A549 (cell line): Measurements from ENCODE around the gene COG5. TPM values are rescaled to one million over a fixed set of nuclear protein-coding genes. Genes with fewer than 3 reads are reported as not detected.

ENCODE experiments used
- ATAC-seq, 2 experiments: fragments of 200-7000 bp in 1 of 2; fragments of >200 bp in 1 of 2; cut with Nextera tagmentation in 1 of 2; cut with Tn5 transposase in 1 of 2; 3 replicates each; pipeline versions ENCODE4 v1.8.0 to v1.9.1; 2018 to 2020; ENCODE audit warnings: mild to moderate bottlenecking in 1 of 2, moderate library complexity in 1 of 2
- CTCF ChIA-PET: fragments of 300-600 bp; sonication (Branson Sonifier 250); formaldehyde crosslinking; extraction: SDS; loops from one replicate; lab custom pipeline; 2021; ENCODE audit warnings: antibody characterized with exemption, inconsistent platforms; lab: Yijun Ruan, JAX
- POLR2A ChIA-PET: fragments of 350-600 bp; formaldehyde crosslinking; extraction: SDS; loops from one replicate; lab custom pipeline; 2021; ENCODE audit warnings: antibody characterized with exemption, inconsistent platforms; lab: Yijun Ruan, JAX
- DNase-seq, 2 experiments: peaks; one replicate each; pipeline versions ENCODE4 v3.0.0 to v3.0.0-alpha.2; 2011 to 2016; ENCODE audit warnings: low read depth in 1 of 2, low spot score in 1 of 2
- FAIRE-seq: peaks from 2 replicates; lab custom pipeline; 2011; peaks lifted over from hg19 to GRCh38; lab: Jason Lieb, UNC
- H3K27ac ChIP-seq, 2 experiments: fragments of >200 bp; sonication (Bioruptor Twin); formaldehyde crosslinking; 3 replicates each; pipeline ENCODE4 v1.5.1; 2016 to 2017
- H3K4me1 ChIP-seq: fragments of >200 bp; sonication (Bioruptor Twin); formaldehyde crosslinking; 3 replicates; pipeline ENCODE4 v1.6.1; 2016
- H3K4me2 ChIP-seq: fragments of >200 bp; sonication (Bioruptor Twin); formaldehyde crosslinking; 3 replicates; pipeline ENCODE4 v1.6.1; 2016
- H3K4me3 ChIP-seq: fragments of >200 bp; sonication (Bioruptor Twin); formaldehyde crosslinking; 3 replicates; pipeline ENCODE4 v1.5.1; 2016
- H3K9me3 ChIP-seq: fragments of >200 bp; sonication (Bioruptor Twin); formaldehyde crosslinking; 3 replicates; pipeline ENCODE4 v1.6.1; 2016
- BHLHE40 ChIP-seq: IDR thresholded peaks from 2 replicates; pipeline ENCODE4 v1.6.1; 2012; ENCODE audit warnings: low read depth, low read length, inconsistent platforms
- CEBPB ChIP-seq, 2 experiments: fragments of >200 bp in 1 of 2; sonication (Bioruptor Twin) in 1 of 2; formaldehyde crosslinking in 1 of 2; IDR thresholded peaks; 2 replicates each; pipeline ENCODE4 v1.6.1; 2012 to 2016
- CHD2 ChIP-seq: fragments of 150-350 bp; IDR thresholded peaks from 2 replicates; pipeline ENCODE4 v1.6.1; 2014; ENCODE audit warnings: low read length; ENCODE audit not compliant: partially characterized antibody
- EHMT2 ChIP-seq: fragments of 200-600 bp; sonication (generic); IDR thresholded peaks from 2 replicates; pipeline ENCODE4 v1.6.1; 2016; ENCODE audit warnings: antibody characterized with exemption, low read depth, mild to moderate bottlenecking, moderate library complexity
- EP300 ChIP-seq, 2 experiments: fragments of >200 bp; sonication (Bioruptor Twin); formaldehyde crosslinking; IDR thresholded peaks; 2 replicates in 1 of 2; 3 replicates in 1 of 2; pipeline ENCODE4 v1.6.1; 2016 to 2017
- FOSB ChIP-seq: fragments of 250-450 bp; sonication (Bioruptor Pico); IDR thresholded peaks from 2 replicates; pipeline ENCODE4 v1.5.0; 2020; ENCODE audit warnings: mild to moderate bottlenecking, moderate library complexity
- FOSL2 ChIP-seq, 2 experiments: fragments of 450-650 bp in 1 of 2; fragments of >200 bp in 1 of 2; sonication (Bioruptor Twin) in 1 of 2; formaldehyde crosslinking; IDR thresholded peaks; 2 replicates each; pipeline versions ENCODE4 v1.5.0 to v1.6.1; 2016 to 2020; ENCODE audit warnings: mild to moderate bottlenecking in 1 of 2, moderate library complexity in 1 of 2
- FOXS1 ChIP-seq: fragments of 250-450 bp; sonication (Bioruptor Pico); IDR thresholded peaks from 2 replicates; pipeline ENCODE4 v1.5.0; 2020; ENCODE audit warnings: mild to moderate bottlenecking, moderate library complexity
- GATA3 ChIP-seq: IDR thresholded peaks from 2 replicates; pipeline ENCODE4 v1.6.1; 2012; ENCODE audit warnings: borderline replicate concordance
- HDAC2 ChIP-seq: fragments of 200-600 bp; sonication (generic); IDR thresholded peaks from 2 replicates; pipeline ENCODE4 v1.6.1; 2016
- HEYL ChIP-seq: fragments of 250-450 bp; sonication (Bioruptor Pico); IDR thresholded peaks from 2 replicates; pipeline ENCODE4 v1.8.0; 2021; ENCODE audit warnings: mild to moderate bottlenecking, moderate library complexity
- HMGXB4 ChIP-seq: fragments of 250-450 bp; sonication (Bioruptor Pico); IDR thresholded peaks from 2 replicates; pipeline ENCODE4 v1.5.0; 2021; ENCODE audit warnings: mild to moderate bottlenecking, moderate library complexity, borderline replicate concordance
- HOXA7 ChIP-seq: fragments of 250-450 bp; sonication (Bioruptor Pico); IDR thresholded peaks from 2 replicates; pipeline ENCODE4 v1.5.0; 2020; ENCODE audit warnings: mild to moderate bottlenecking, moderate library complexity
- JUNB ChIP-seq: fragments of >200 bp; sonication (Bioruptor Twin); formaldehyde crosslinking; IDR thresholded peaks from 2 replicates; pipeline ENCODE4 v1.6.1; 2016
- KDM5A ChIP-seq: fragments of 200-600 bp; sonication (generic); IDR thresholded peaks from 2 replicates; pipeline ENCODE4 v1.6.1; 2016; ENCODE audit warnings: antibody characterized with exemption, mild to moderate bottlenecking
- MAX ChIP-seq: IDR thresholded peaks from 2 replicates; pipeline ENCODE4 v1.6.1; 2012
- NFE2L2 ChIP-seq: fragments of 150-350 bp; conservative IDR thresholded peaks from 2 replicates; pipeline ENCODE4 v1.6.1; 2014; ENCODE audit warnings: low read length
- NR3C1 ChIP-seq: fragments of >200 bp; sonication (Bioruptor Twin); formaldehyde crosslinking; IDR thresholded peaks from 3 replicates; pipeline ENCODE4 v1.6.1; 2017
- PHF8 ChIP-seq: fragments of 200-600 bp; sonication (generic); IDR thresholded peaks from 2 replicates; pipeline ENCODE4 v1.6.1; 2016; ENCODE audit warnings: low read depth, mild to moderate bottlenecking, antibody characterized with exemption, moderate library complexity, borderline replicate concordance
- POLR2A ChIP-seq: IDR thresholded peaks from 2 replicates; pipeline ENCODE4 v1.6.1; 2012; ENCODE audit warnings: mild to moderate bottlenecking, low read length
- RAD21 ChIP-seq, 2 experiments: fragments of >200 bp in 1 of 2; sonication (Bioruptor Twin) in 1 of 2; formaldehyde crosslinking in 1 of 2; IDR thresholded peaks in 1 of 2; conservative IDR thresholded peaks in 1 of 2; 2 replicates in 1 of 2; 3 replicates in 1 of 2; pipeline ENCODE4 v1.6.1; 2012 to 2018; ENCODE audit warnings: inconsistent platforms in 1 of 2
- RCOR1 ChIP-seq: fragments of 150-350 bp; IDR thresholded peaks from 2 replicates; pipeline ENCODE4 v1.6.1; 2014; ENCODE audit warnings: antibody characterized with exemption, low read length, low read depth
- RFX5 ChIP-seq: fragments of 450-650 bp; IDR thresholded peaks from 2 replicates; pipeline ENCODE4 v1.7.1; 2014; ENCODE audit warnings: antibody characterized with exemption, mild to moderate bottlenecking, moderate library complexity
- RNF2 ChIP-seq: fragments of 200-600 bp; sonication (generic); IDR thresholded peaks from 2 replicates; pipeline ENCODE4 v1.6.1; 2016; ENCODE audit warnings: low read depth, mild to moderate bottlenecking, antibody characterized with exemption, moderate library complexity, borderline replicate concordance
- SMC3 ChIP-seq: fragments of >200 bp; sonication (Bioruptor Twin); formaldehyde crosslinking; IDR thresholded peaks from 3 replicates; pipeline ENCODE4 v1.6.1; 2018; ENCODE audit warnings: inconsistent platforms
- TFCP2L1 ChIP-seq: fragments of 250-450 bp; sonication (Bioruptor Pico); IDR thresholded peaks from 2 replicates; pipeline ENCODE4 v1.5.0; 2021; ENCODE audit warnings: mild to moderate bottlenecking
- ZNF302 ChIP-seq: fragments of 250-450 bp; sonication (Bioruptor Pico); IDR thresholded peaks from 2 replicates; pipeline ENCODE4 v1.9.0; 2021; ENCODE audit warnings: inconsistent platforms, mild to moderate bottlenecking, moderate library complexity
- ZSCAN20 ChIP-seq: fragments of 250-450 bp; sonication (Bioruptor Pico); IDR thresholded peaks from 2 replicates; pipeline ENCODE4 v1.8.0; 2022; ENCODE audit warnings: mild to moderate bottlenecking, moderate library complexity
- WGBS: methylation state at CpG from one replicate; pipeline ENCODE4 v1.1.6; 2017; ENCODE audit errors: missing lambda C conversion rate; 5-methylcytosine and 5-hydroxymethylcytosine counted together
- polyA plus RNA-seq, 4 experiments: library from polyadenylated mRNA; depleted of rRNA in 3 of 4; stranded (reverse); fragments of >200 nt; fragmentation: RNase III in 1 of 4; extraction: RNeasy Plus Mini Kit Qiagen cat#74134 plus additional on column Dnase treatment in 1 of 4; gene quantifications; 2 replicates in 3 of 4; 3 replicates in 1 of 4; pipeline ENCODE4 v1.2.3, GENCODE V29; 2011 to 2017
- TF ChIP-seq, protein P1 (sequence below): fragments of 450-650 bp; IDR thresholded peaks from 2 replicates; pipeline ENCODE4 v1.6.1; 2014; ENCODE audit warnings: antibody characterized with exemption
- TF ChIP-seq, protein P2 (sequence below): fragments of >200 bp; sonication (Bioruptor Twin); formaldehyde crosslinking; IDR thresholded peaks from 2 replicates; pipeline ENCODE4 v1.6.1; 2016
- TF ChIP-seq, protein P3 (sequence below): IDR thresholded peaks from 2 replicates; pipeline ENCODE4 v1.6.1; 2012; ENCODE audit warnings: low read depth, borderline replicate concordance

The COG5 gene
- polyA plus RNA-seq, 2 of the 4 experiments (the other 2 are of a cell fraction): 22.5 to 44.0 TPM

GRCh38 chr7:107503687-107504086 is 60.0 kb downstream of the COG5 start:
- Histone ChIP-seq H3K27ac (no peak overlapping the region), H3K9me3 (no peaks in the 10 kb centered on the region), H3K4me1 (no peaks in the 10 kb centered on the region), H3K4me2 (no peak overlapping the region), H3K4me3 (no peak overlapping the region)
- ATAC-seq (no peak), DNase-seq (no peak), FAIRE-seq (no peak)
- POLR2A ChIA-PET: no interaction called here
- TF ChIP-seq ZSCAN20: no peak
- no peak for TF ChIP-seq HDAC2
- TF ChIP-seq FOSL2 (IDR thresholded peaks at IDR 0.05): no peak
- TF ChIP-seq FOSL2 (CRISPR knock-in tag; IDR thresholded peaks at IDR 0.05): no peak
- TF ChIP-seq PHF8: no peak
- CTCF ChIA-PET: no interaction called here

DNA sequence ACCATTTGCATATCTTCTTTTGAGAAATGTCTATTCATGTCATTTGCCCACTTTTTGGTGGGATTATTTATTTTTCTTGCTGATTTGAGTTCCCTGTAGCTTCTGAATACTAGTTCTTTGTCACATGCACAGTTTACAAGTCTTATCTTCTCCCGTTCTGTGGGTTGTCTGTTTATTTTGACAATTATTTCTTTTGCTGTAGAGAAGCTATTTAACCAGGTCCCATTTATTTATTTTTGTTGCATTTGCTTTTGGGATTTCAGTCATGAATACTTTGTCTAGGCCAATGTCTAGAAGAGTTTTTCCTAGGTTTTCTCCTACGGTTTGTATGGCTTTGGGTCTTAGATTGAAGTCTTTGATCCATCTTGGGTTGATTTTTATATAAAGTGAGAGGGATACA is 60.9 kb downstream of the COG5 start:
- ChIA-PET CTCF (interaction anchor here (0.6 kb wide), 1 partner anchor 44 kb away, joined by 3 read pairs; no protein-coding TSS in a partner anchor), POLR2A (no interaction called here)
- no peaks in the 10 kb centered on the region for H3K9me3 ChIP-seq
- FAIRE-seq (no peak), DNase-seq (no peak), ATAC-seq (no peak)
- H3K27ac ChIP-seq: no peak overlapping the region
- TF ChIP-seq, protein P1, sequence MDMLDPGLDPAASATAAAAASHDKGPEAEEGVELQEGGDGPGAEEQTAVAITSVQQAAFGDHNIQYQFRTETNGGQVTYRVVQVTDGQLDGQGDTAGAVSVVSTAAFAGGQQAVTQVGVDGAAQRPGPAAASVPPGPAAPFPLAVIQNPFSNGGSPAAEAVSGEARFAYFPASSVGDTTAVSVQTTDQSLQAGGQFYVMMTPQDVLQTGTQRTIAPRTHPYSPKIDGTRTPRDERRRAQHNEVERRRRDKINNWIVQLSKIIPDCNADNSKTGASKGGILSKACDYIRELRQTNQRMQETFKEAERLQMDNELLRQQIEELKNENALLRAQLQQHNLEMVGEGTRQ: no peak
- TF ChIP-seq POLR2A: no peak
- TF ChIP-seq JUNB: no peak
- TF ChIP-seq RAD21 (conservative IDR thresholded peaks at IDR 0.05 in 1 of 2, IDR thresholded peaks at IDR 0.05 in 1 of 2): no peak
- no peak for TF ChIP-seq HEYL
- no peak for TF ChIP-seq GATA3
- no peak for TF ChIP-seq EP300 (IDR thresholded peaks at IDR 0.05)
- TF ChIP-seq FOXS1 (CRISPR knock-in tag): no peak
- no peak for TF ChIP-seq CHD2
- no peak for TF ChIP-seq PHF8
- no peak for TF ChIP-seq RCOR1
- TF ChIP-seq, protein P2, sequence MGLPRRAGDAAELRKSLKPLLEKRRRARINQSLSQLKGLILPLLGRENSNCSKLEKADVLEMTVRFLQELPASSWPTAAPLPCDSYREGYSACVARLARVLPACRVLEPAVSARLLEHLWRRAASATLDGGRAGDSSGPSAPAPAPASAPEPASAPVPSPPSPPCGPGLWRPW: no peak
- TF ChIP-seq RNF2: no peak
- TF ChIP-seq NR3C1: no peak
- TF ChIP-seq CEBPB (IDR thresholded peaks at IDR 0.05): no peak
- no peak for TF ChIP-seq TFCP2L1 (CRISPR knock-in tag)
- TF ChIP-seq NFE2L2: no peak
- no peak for TF ChIP-seq RFX5
- no peak for TF ChIP-seq HMGXB4 (CRISPR knock-in tag)
- 88% methylated on average over 2 of the region's 2 CpGs for WGBS
- no peak overlapping the region for H3K4me2 ChIP-seq
- no peaks in the 10 kb centered on the region for H3K4me1 ChIP-seq
- no peak overlapping the region for H3K4me3 ChIP-seq

GRCh38 chr7:107502154-107502553 is 61.6 kb downstream of the COG5 start:
- Histone ChIP-seq H3K27ac (no peak overlapping the region), H3K9me3 (no peaks in the 10 kb centered on the region), H3K4me1 (no peaks in the 10 kb centered on the region), H3K4me2 (no peak overlapping the region), H3K4me3 (no peak overlapping the region)
- TF ChIP-seq BHLHE40 (no peak), TFCP2L1 (CRISPR knock-in tag) (no peak), MAX (no peak), POLR2A (no peak), SMC3 (no peak), RCOR1 (no peak), FOSB (CRISPR knock-in tag) (no peak), HOXA7 (CRISPR knock-in tag) (no peak), EHMT2 (no peak), FOSL2 (IDR thresholded peaks at IDR 0.05) (no peak), FOSL2 (CRISPR knock-in tag; IDR thresholded peaks at IDR 0.05) (no peak), KDM5A (no peak), CHD2 (no peak), ZNF302 (no peak)
- TF ChIP-seq, protein P1: no peak
- TF ChIP-seq, protein P3, sequence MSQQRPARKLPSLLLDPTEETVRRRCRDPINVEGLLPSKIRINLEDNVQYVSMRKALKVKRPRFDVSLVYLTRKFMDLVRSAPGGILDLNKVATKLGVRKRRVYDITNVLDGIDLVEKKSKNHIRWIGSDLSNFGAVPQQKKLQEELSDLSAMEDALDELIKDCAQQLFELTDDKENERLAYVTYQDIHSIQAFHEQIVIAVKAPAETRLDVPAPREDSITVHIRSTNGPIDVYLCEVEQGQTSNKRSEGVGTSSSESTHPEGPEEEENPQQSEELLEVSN: no peak
- FAIRE-seq: no peak
- DNase-seq: no peak
- CTCF ChIA-PET: no interaction called here
- no peak for ATAC-seq
- 77% methylated on average over 3 of the region's 3 CpGs for whole genome bisulfite sequencing
- POLR2A ChIA-PET: no interaction called here
